ENCODE measurements around the gene NR0B2.
"Not testable (repeated sequence)": the region's sequence is repeated elsewhere in the genome, so short reads cannot be mapped to it uniquely, and the experiment has no call there.

NR0B2 gene

GRCh38 chr1:26913754-26914619, at the start of gene NR0B2:
TSS of gene NR0B2 (minus strand) at chr1:26913975. CDS start at chr1:26913940, 35 bp downstream.
- Mint-ChIP-seq H3K9me3 (no peaks in the 10 kb centered on the region), H3K4me1 (no peaks in the 10 kb centered on the region), H3K36me3 (ENCODE audit: low read depth) (no peaks in the 10 kb centered on the region), H3K4me3 (no peak within 1 kb of the TSS), H3K27ac (no peak within 1 kb of the TSS), H3K27me3 (no peaks in the 10 kb centered on the region)
- DNase-seq (no peak), ATAC-seq (no peak)

GRCh38 chr1:26961826-26962225, 48.1 kb upstream of the NR0B2 start:
- H3K27me3 Mint-ChIP-seq: peaks cover 50% of the 10 kb centered on the region
- H3K27ac Mint-ChIP-seq: no peak overlapping the region

GRCh38 chr1:26960625-26960966, 46.8 kb upstream of the NR0B2 start:
- Mint-ChIP-seq H3K9me3 (no peaks in the 10 kb centered on the region), H3K36me3 (ENCODE audit: low read depth) (no peaks in the 10 kb centered on the region), H3K27me3 (peaks cover 38% of the 10 kb centered on the region), H3K4me3 (peak overlapping the region; percentile 75), H3K27ac (peak overlapping the region; percentile 57), H3K4me1 (peaks cover 4% of the 10 kb centered on the region)
- DNase-seq: no peak
- ATAC-seq: no peak

More at GRCh38 chr1:26961826-26962225, 48.1 kb upstream of the NR0B2 start:
- ATAC-seq (no peak), DNase-seq (no peak)
- Mint-ChIP-seq H3K9me3 (no peaks in the 10 kb centered on the region), H3K36me3 (ENCODE audit: low read depth) (no peaks in the 10 kb centered on the region), H3K4me1 (peaks cover 4% of the 10 kb centered on the region), H3K4me3 (no peak overlapping the region)

- peak within 1 kb of the TSS; percentile 57 for H3K27ac Mint-ChIP-seq
- peaks cover 36% of the 10 kb centered on the region for H3K27me3 Mint-ChIP-seq
These were observed 46.2 kb upstream of the NR0B2 start, which contains the start of gene KDF1 for GRCh38 chr1:26959722-26960624. TSS of gene KDF1 (minus strand) at chr1:26960468. CDS start at chr1:26952380, 8,088 bp downstream.

GRCh38 chr1:26959270-26959669, 45.5 kb upstream of the NR0B2 start:
- peaks cover 4% of the 10 kb centered on the region for H3K4me1 Mint-ChIP-seq
- ATAC-seq (no peak), DNase-seq (no peak)
- H3K9me3 Mint-ChIP-seq: no peaks in the 10 kb centered on the region
- H3K36me3 Mint-ChIP-seq (ENCODE audit: low read depth): no peaks in the 10 kb centered on the region
- H3K4me3 Mint-ChIP-seq: peak overlapping the region; percentile 36
- H3K27ac Mint-ChIP-seq: no peak overlapping the region
- peaks cover 32% of the 10 kb centered on the region for H3K27me3 Mint-ChIP-seq

More at GRCh38 chr1:26959722-26960624, 46.2 kb upstream of the NR0B2 start, which contains the start of gene KDF1:
- DNase-seq (peak; percentile 19), ATAC-seq (peak; percentile 54)
- Mint-ChIP-seq H3K4me3 (peak within 1 kb of the TSS; percentile 75), H3K4me1 (peaks cover 4% of the 10 kb centered on the region), H3K36me3 (ENCODE audit: low read depth) (no peaks in the 10 kb centered on the region), H3K9me3 (no peaks in the 10 kb centered on the region)

- Mint-ChIP-seq H3K27me3 (peaks cover 26% of the 10 kb centered on the region), H3K4me1 (peaks cover 4% of the 10 kb centered on the region), H3K27ac (no peak overlapping the region), H3K36me3 (ENCODE audit: low read depth) (no peaks in the 10 kb centered on the region), H3K4me3 (no peak overlapping the region), H3K9me3 (no peaks in the 10 kb centered on the region)
- no peak for ATAC-seq
- no peak for DNase-seq
These were observed 43.5 kb upstream of the NR0B2 start for GRCh38 chr1:26957306-26957705.

- Mint-ChIP-seq H3K4me1 (peaks cover 4% of the 10 kb centered on the region), H3K27me3 (peaks cover 18% of the 10 kb centered on the region), H3K9me3 (no peaks in the 10 kb centered on the region), H3K27ac (no peak overlapping the region), H3K36me3 (ENCODE audit: low read depth) (no peaks in the 10 kb centered on the region), H3K4me3 (no peak overlapping the region)
- ATAC-seq (no peak), DNase-seq (no peak)
These were observed 42.5 kb upstream of the NR0B2 start for GRCh38 chr1:26956321-26956720.

- Mint-ChIP-seq H3K9me3 (no peaks in the 10 kb centered on the region), H3K27ac (no peak overlapping the region), H3K27me3 (peaks cover 2% of the 10 kb centered on the region), H3K4me1 (no peaks in the 10 kb centered on the region), H3K36me3 (ENCODE audit: low read depth) (no peaks in the 10 kb centered on the region), H3K4me3 (no peak overlapping the region)
- ATAC-seq (no peak), DNase-seq (no peak)
These were observed 39.6 kb upstream of the NR0B2 start for GRCh38 chr1:26953374-26953773.

GRCh38 chr1:26951821-26952497, 38.2 kb upstream of the NR0B2 start:
- no peaks in the 10 kb centered on the region for H3K27me3 Mint-ChIP-seq
- H3K4me3 Mint-ChIP-seq: no peak overlapping the region
- H3K9me3 Mint-ChIP-seq: no peaks in the 10 kb centered on the region
- no peak for DNase-seq
- ATAC-seq: no peak
- H3K4me1 Mint-ChIP-seq: no peaks in the 10 kb centered on the region
- no peak overlapping the region for H3K27ac Mint-ChIP-seq
- peaks cover under 1% of the 10 kb centered on the region for H3K36me3 Mint-ChIP-seq (ENCODE audit: low read depth)

- H3K27ac Mint-ChIP-seq: no peak overlapping the region
- DNase-seq: no peak
These were observed 37.4 kb upstream of the NR0B2 start for GRCh38 chr1:26951216-26951615.

GRCh38 chr1:26950602-26951001, 36.8 kb upstream of the NR0B2 start:
- Mint-ChIP-seq H3K4me3 (no peak overlapping the region), H3K27me3 (no peaks in the 10 kb centered on the region), H3K9me3 (no peaks in the 10 kb centered on the region), H3K27ac (no peak overlapping the region), H3K4me1 (no peaks in the 10 kb centered on the region), H3K36me3 (ENCODE audit: low read depth) (peaks cover 11% of the 10 kb centered on the region)
- ATAC-seq (no peak), DNase-seq (no peak)

More at GRCh38 chr1:26951216-26951615, 37.4 kb upstream of the NR0B2 start:
- peaks cover 5% of the 10 kb centered on the region for H3K36me3 Mint-ChIP-seq (ENCODE audit: low read depth)
- H3K4me3 Mint-ChIP-seq: no peak overlapping the region
- no peak for ATAC-seq
- H3K27me3 Mint-ChIP-seq: no peaks in the 10 kb centered on the region
- H3K4me1 Mint-ChIP-seq: no peaks in the 10 kb centered on the region
- H3K9me3 Mint-ChIP-seq: no peaks in the 10 kb centered on the region

GRCh38 chr1:26949926-26950319, 36.1 kb upstream of the NR0B2 start:
- Mint-ChIP-seq H3K36me3 (ENCODE audit: low read depth) (peaks cover 18% of the 10 kb centered on the region), H3K4me1 (no peaks in the 10 kb centered on the region), H3K27me3 (no peaks in the 10 kb centered on the region), H3K4me3 (no peak overlapping the region), H3K9me3 (no peaks in the 10 kb centered on the region), H3K27ac (no peak overlapping the region)
- no peak for ATAC-seq
- no peak for DNase-seq

- ATAC-seq: peak; percentile 6
- Mint-ChIP-seq H3K27ac (no peak overlapping the region), H3K4me3 (no peak overlapping the region)
These were observed 35.6 kb upstream of the NR0B2 start for GRCh38 chr1:26949266-26949925.

GRCh38 chr1:26948725-26949057, 34.9 kb upstream of the NR0B2 start:
- DNase-seq, H3K4me1 Mint-ChIP-seq, H3K27ac Mint-ChIP-seq, H3K4me3 Mint-ChIP-seq, ATAC-seq, H3K27me3 Mint-ChIP-seq, H3K9me3 Mint-ChIP-seq: not testable (repeated sequence)
- peaks cover 18% of the 10 kb centered on the region for H3K36me3 Mint-ChIP-seq (ENCODE audit: low read depth)

More at GRCh38 chr1:26949266-26949925, 35.6 kb upstream of the NR0B2 start:
- Mint-ChIP-seq H3K4me1 (no peaks in the 10 kb centered on the region), H3K9me3 (no peaks in the 10 kb centered on the region), H3K36me3 (ENCODE audit: low read depth) (peaks cover 18% of the 10 kb centered on the region), H3K27me3 (no peaks in the 10 kb centered on the region)
- no peak for DNase-seq
